KMS-11 (cell line): ENCODE data around the gene THSD7A.

Experiments used
- H2AFZ ChIP-seq: fragments of 200-600 bp; sonication (generic); 2 replicates; pipeline ENCODE4 v1.6.1; 2016; ENCODE audit warnings: antibody characterized with exemption, mixed run types, low read depth
- H3K27ac ChIP-seq: fragments of 200-600 bp; sonication (generic); 2 replicates; pipeline ENCODE4 v1.6.1; 2016; ENCODE audit warnings: mild to moderate bottlenecking, mixed run types
- H3K27me3 ChIP-seq: fragments of 200-600 bp; sonication (generic); 2 replicates; pipeline ENCODE4 v1.6.1; 2017; ENCODE audit warnings: mild to moderate bottlenecking, low read depth, mixed run types, moderate library complexity; ENCODE audit not compliant: insufficient read depth
- H3K36me3 ChIP-seq: fragments of 200-600 bp; sonication (generic); 2 replicates; pipeline ENCODE4 v1.6.1; 2017; ENCODE audit warnings: mild to moderate bottlenecking, mixed run types; ENCODE audit not compliant: insufficient read depth
- H3K4me1 ChIP-seq: fragments of 200-600 bp; sonication (generic); 2 replicates; pipeline ENCODE4 v1.6.1; 2016; ENCODE audit warnings: mild to moderate bottlenecking, low read depth, mixed run types; ENCODE audit not compliant: poor library complexity, severe bottlenecking
- H3K4me2 ChIP-seq: fragments of 200-600 bp; sonication (generic); 2 replicates; pipeline ENCODE4 v1.7.0; 2016; ENCODE audit warnings: mild to moderate bottlenecking, mixed run types
- H3K4me3 ChIP-seq: fragments of 200-600 bp; sonication (generic); IDR thresholded peaks from 2 replicates; pipeline ENCODE4 v1.6.1; 2017; ENCODE audit warnings: low read depth, low read length, mixed read lengths; ENCODE audit not compliant: insufficient read depth
- H3K79me2 ChIP-seq: fragments of 200-600 bp; sonication (generic); 2 replicates; pipeline ENCODE4 v1.6.1; 2016; ENCODE audit warnings: low read depth, mixed run types; ENCODE audit not compliant: insufficient read depth
- H3K9ac ChIP-seq: fragments of 200-600 bp; sonication (generic); 2 replicates; pipeline ENCODE4 v1.6.1; 2016; ENCODE audit warnings: mild to moderate bottlenecking, mixed run types
- H4K20me1 ChIP-seq: fragments of 200-600 bp; sonication (generic); 2 replicates; pipeline ENCODE4 v1.6.1; 2016; ENCODE audit warnings: mild to moderate bottlenecking, mixed run types; ENCODE audit not compliant: insufficient read depth
- TF ChIP-seq, protein P1 (sequence below): fragments of 200-600 bp; sonication (generic); conservative IDR thresholded peaks from 2 replicates; pipeline ENCODE4 v1.6.1; 2017; ENCODE audit warnings: low read depth, mild to moderate bottlenecking, antibody characterized with exemption, low read length, moderate library complexity, mixed read lengths

Gene THSD7A

DNA sequence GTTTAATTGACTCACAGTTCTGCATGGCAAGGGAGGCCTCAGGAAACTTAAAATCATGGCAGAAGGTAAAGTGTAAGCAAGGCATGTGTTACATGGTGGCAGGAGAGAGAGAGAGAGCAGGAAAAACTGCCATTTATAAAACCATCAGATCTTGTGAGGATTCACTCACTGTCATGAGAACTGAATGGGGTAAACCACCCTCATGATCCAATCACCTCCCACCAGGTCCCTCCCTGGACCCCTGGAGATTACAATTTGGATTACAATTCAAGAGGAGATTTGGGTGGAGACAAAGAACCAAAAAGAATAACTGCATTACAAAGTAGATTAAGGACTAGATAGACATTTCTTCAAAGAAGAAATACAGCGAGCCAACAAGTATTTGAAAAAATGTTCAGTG is 324.1 kb downstream of the THSD7A start:
- H3K9ac ChIP-seq, result no peak overlapping the region

DNA sequence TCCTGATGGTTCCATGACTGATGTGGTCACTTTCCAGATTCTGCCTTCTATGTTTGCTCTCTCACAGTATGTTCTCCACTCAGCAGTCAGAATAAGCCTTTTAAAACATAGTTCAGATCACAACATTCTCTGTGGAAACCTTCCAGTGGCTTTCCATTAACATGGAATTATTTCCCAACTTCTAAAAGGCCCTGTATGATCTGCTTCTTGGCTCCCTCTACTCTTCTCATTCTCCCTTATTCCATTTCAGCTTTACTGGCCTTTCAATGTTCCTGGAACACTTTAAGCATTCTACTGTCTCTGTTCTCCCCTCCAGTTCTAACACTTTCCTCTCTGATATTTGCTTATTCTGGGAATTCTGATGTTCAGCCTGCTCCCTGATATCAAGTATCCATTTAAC is 325.6 kb downstream of the THSD7A start:
- Histone ChIP-seq H3K27me3 (no peaks in the 10 kb centered on the region), H3K36me3 (no peaks in the 10 kb centered on the region), H3K79me2 (no peaks in the 10 kb centered on the region), H3K4me1 (no peaks in the 10 kb centered on the region), H3K4me3 (no peak overlapping the region), H2AFZ (no peak overlapping the region), H3K9ac (no peak overlapping the region), H4K20me1 (no peaks in the 10 kb centered on the region), H3K4me2 (no peak overlapping the region), H3K27ac (no peak overlapping the region)
- TF ChIP-seq, protein P1, sequence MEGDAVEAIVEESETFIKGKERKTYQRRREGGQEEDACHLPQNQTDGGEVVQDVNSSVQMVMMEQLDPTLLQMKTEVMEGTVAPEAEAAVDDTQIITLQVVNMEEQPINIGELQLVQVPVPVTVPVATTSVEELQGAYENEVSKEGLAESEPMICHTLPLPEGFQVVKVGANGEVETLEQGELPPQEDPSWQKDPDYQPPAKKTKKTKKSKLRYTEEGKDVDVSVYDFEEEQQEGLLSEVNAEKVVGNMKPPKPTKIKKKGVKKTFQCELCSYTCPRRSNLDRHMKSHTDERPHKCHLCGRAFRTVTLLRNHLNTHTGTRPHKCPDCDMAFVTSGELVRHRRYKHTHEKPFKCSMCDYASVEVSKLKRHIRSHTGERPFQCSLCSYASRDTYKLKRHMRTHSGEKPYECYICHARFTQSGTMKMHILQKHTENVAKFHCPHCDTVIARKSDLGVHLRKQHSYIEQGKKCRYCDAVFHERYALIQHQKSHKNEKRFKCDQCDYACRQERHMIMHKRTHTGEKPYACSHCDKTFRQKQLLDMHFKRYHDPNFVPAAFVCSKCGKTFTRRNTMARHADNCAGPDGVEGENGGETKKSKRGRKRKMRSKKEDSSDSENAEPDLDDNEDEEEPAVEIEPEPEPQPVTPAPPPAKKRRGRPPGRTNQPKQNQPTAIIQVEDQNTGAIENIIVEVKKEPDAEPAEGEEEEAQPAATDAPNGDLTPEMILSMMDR, result no peak

More for the DNA sequence above, 324.1 kb downstream of the THSD7A start:
- no peak overlapping the region for H3K4me2 ChIP-seq
- no peak overlapping the region for H3K4me3 ChIP-seq
- TF ChIP-seq, protein P1, result no peak
- H3K4me1 ChIP-seq, result no peaks in the 10 kb centered on the region
- no peak overlapping the region for H3K27ac ChIP-seq
- no peaks in the 10 kb centered on the region for H3K79me2 ChIP-seq
- H2AFZ ChIP-seq, result no peak overlapping the region
- no peaks in the 10 kb centered on the region for H3K27me3 ChIP-seq
- no peaks in the 10 kb centered on the region for H3K36me3 ChIP-seq
- no peaks in the 10 kb centered on the region for H4K20me1 ChIP-seq

DNA sequence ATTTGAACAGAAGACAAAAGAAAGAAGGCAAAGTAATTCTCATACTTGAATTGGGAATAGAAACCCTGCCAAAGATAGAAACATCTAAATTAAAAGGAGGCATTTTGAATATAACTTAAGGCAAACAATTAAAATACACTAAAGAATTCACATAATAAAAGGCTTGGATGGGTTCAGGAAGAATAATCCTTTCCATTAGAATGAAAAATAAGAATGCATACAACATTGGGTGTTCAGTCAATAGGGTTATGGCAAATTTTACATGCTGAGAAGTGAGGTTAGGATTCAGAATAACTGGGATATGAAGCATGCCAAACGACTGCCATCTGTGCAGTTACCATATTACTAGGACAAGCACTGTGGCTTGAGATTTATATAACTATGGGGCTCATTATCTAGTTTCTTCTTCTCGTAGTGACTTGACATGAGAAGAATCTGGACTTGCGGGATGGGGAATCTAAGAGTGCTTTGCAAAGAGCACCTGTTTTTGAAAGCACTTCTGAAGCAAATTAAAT is 326.5 kb downstream of the THSD7A start:
- TF ChIP-seq, protein P1, result no peak
- Histone ChIP-seq H3K4me1 (no peaks in the 10 kb centered on the region), H4K20me1 (no peaks in the 10 kb centered on the region), H3K27ac (no peak overlapping the region), H3K9ac (no peak overlapping the region), H2AFZ (no peak overlapping the region), H3K79me2 (no peaks in the 10 kb centered on the region), H3K27me3 (no peaks in the 10 kb centered on the region), H3K36me3 (no peaks in the 10 kb centered on the region), H3K4me3 (no peak overlapping the region), H3K4me2 (no peak overlapping the region)

DNA sequence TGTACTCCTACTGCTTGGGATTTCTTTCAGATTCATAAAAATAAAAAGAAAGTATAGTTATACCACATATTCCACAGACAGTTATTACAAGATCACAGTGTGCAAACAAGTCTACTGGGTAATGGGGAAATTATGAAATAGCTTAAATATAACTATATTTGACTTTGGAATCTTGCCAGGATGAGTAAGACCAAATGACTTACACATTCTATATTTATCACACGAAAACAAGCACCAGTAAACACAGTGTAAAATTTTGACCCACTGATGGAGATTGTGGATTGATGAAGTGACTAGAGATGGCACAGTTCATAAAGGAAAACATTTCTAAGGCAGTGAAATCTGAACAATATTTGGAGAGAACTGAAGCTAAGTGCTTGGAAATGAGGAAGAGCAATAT is 339.7 kb downstream of the THSD7A start:
- H3K4me3 ChIP-seq, result no peak overlapping the region
- H4K20me1 ChIP-seq, result no peaks in the 10 kb centered on the region
- no peak overlapping the region for H3K9ac ChIP-seq
- no peaks in the 10 kb centered on the region for H3K36me3 ChIP-seq
- H3K27me3 ChIP-seq, result no peaks in the 10 kb centered on the region
- TF ChIP-seq, protein P1, result no peak
- H3K4me2 ChIP-seq, result no peak overlapping the region
- H3K79me2 ChIP-seq, result no peaks in the 10 kb centered on the region
- no peaks in the 10 kb centered on the region for H3K4me1 ChIP-seq
- H2AFZ ChIP-seq, result no peak overlapping the region
- no peak overlapping the region for H3K27ac ChIP-seq

DNA sequence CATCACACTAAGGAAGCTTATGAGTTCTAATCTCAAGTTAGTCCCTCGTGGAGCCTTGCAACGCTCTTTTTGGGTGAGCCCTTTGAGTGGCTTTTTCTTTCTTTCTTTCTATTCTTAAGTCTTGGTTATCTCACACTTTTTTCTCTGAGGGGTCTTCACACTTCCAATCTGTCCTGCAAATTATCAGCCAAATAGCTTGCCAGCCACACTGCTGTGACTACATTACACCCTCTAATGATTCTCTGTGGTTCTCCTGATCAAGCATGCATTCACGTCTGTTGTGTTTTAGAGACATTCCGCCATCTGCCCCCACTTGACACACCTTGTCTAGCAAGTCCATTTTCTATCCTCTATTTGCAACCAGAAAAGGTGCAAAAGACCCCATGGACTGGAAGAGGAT is 340.2 kb downstream of the THSD7A start:
- Histone ChIP-seq H3K27ac (no peak overlapping the region), H3K27me3 (no peaks in the 10 kb centered on the region), H3K4me3 (no peak overlapping the region), H3K79me2 (no peaks in the 10 kb centered on the region), H2AFZ (no peak overlapping the region), H3K9ac (no peak overlapping the region), H3K36me3 (no peaks in the 10 kb centered on the region), H3K4me1 (no peaks in the 10 kb centered on the region), H3K4me2 (no peak overlapping the region), H4K20me1 (no peaks in the 10 kb centered on the region)
- TF ChIP-seq, protein P1, result no peak
